Stimulated activated CD4-positive, alpha-beta T cell treated with anti-CD3 and anti-CD28 coated beads, TNF-alpha, amount 100 ng/mL, for 48 hours (primary cell): ENCODE data around the gene ZCCHC14.
A peak's percentile ranks its signal among the peaks of the same experiment; 100 is the strongest.
"Not testable (repeated sequence)": the region's sequence is repeated elsewhere in the genome, so short reads cannot be mapped to it uniquely, and the experiment has no call there.

Source experiments
- DNase-seq, 3 donors: peaks; one replicate each; pipeline ENCODE4 v3.0.0-alpha.2; 2020; ENCODE audit warnings: low read depth in 3 of 3

The ZCCHC14 gene

DNA sequence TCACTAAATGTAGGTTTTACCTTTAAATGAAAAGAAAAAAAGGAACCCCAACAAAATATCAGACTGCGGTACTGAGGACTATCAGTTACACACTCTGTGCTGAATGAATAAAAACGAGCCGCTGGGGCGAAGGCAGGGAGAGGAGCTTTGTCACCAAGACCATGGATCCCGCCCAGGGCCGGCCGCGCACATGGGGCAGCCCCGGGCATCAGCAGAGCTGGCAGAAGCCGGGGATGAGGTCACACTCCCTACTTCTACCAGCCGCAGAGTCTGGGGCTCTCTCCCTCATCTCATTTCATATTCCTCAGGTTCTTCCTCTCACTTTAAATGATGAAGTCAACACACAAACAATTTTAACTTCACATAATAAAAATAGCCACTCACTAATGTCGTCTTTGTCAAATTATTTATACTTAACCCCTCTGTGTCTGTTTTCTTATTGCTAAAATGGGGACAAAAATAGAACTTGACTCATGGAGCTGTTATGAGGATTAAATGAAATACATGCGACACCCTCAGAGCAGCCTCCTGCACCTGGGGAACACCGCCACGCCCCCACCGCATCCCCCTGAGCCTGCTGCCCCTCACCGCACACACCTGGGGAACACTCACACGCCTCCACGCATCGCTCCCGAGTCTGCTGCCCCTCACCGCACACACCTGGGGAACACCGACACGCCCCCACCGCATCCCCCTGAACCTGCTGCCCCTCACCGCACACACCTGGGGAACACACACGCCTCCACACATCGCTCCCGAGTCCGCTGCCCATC is 15.4 kb downstream of the ZCCHC14 start:
- not testable (repeated sequence) for DNase-seq

DNA sequence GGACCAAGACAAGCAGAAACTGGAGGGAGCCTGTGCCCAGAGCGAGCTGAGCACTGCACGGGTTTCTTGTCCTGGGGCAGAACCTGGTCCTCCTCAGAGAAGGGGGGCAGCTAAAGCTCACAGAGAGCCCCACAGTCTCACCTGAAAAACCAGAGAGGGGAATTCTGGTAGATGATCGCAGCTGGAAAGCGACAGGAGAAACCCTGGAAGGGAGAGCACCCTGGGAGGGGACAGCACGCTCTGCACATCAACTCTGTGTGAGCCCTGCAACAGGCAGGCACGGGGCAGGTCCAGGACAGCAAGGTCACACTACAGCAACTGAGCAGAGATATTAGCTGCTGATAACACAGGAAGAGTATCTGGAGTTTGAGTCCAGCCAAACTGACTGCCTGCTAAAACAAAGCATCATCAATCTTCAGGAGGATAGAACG is 18.2 kb downstream of the ZCCHC14 start:
- no peak for DNase-seq

DNA sequence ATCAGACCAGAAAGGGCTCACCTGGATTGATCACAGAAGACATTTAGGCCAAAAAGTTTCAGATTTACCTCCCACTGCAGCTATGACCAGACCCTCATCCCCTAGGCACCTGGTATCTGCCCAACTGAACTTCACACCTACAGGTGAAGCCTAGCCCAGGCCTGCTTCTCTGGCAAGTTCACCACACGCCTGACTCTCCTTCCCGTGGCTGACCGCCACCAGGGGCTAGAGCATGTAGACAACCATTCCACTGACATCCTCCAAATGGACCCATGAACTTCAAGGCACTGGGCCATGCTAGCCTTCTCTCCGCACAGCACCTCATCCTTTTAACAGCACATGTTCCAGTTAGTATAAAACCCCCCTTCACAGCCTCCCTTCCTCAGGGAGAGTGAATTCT is 18.8 kb downstream of the ZCCHC14 start:
- DNase-seq = no peak

DNA sequence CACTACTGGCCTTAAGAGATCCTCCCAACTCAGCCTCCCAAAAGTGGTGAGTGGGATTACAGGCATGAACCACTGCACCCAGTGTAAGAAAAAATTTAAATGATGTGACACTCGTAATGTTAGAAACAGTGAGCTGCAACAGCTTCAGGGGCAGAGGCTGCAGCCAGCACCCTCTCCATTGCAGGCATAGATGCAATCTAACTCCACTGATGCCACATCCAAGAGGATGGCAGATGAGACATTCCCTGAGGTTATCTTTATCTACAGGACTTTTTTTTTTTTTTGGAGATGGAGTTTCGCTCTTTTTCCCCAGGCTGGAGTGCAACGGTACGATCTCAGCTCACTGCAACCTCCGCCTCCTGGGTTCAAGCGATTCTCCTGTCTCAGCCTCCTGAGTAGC is 19.9 kb downstream of the ZCCHC14 start:
- no peak for DNase-seq

DNA sequence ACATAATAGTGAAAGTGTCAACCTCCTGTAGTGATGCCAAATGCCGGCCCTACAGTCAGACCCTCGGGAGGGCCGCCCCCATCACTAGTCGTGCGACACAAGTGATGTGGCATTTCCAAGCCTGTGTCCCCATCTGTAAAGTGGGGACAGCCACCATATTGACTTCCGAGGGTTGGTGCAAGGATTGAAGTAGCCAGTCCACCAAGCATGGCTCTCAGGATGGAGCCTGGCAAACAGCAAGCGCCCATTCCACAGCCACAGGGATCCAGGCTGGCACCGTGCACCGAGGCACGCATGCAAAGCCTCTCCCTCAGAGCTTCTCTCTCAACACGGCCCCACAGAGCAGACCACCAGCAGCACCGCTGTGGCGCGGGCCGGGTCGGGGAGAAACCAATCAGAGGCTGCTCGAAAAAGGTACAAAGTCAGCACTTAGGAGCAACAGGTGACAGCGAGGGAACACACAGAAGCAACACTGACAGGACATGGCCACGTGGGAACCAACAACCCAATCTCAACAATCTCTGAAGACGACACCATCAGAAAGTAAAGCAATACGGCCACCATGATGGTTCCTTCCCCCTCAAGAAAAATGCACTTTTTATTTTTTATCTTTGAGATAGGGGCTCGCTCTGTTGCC is 20.6 kb downstream of the ZCCHC14 start:
- DNase-seq = no peak

DNA sequence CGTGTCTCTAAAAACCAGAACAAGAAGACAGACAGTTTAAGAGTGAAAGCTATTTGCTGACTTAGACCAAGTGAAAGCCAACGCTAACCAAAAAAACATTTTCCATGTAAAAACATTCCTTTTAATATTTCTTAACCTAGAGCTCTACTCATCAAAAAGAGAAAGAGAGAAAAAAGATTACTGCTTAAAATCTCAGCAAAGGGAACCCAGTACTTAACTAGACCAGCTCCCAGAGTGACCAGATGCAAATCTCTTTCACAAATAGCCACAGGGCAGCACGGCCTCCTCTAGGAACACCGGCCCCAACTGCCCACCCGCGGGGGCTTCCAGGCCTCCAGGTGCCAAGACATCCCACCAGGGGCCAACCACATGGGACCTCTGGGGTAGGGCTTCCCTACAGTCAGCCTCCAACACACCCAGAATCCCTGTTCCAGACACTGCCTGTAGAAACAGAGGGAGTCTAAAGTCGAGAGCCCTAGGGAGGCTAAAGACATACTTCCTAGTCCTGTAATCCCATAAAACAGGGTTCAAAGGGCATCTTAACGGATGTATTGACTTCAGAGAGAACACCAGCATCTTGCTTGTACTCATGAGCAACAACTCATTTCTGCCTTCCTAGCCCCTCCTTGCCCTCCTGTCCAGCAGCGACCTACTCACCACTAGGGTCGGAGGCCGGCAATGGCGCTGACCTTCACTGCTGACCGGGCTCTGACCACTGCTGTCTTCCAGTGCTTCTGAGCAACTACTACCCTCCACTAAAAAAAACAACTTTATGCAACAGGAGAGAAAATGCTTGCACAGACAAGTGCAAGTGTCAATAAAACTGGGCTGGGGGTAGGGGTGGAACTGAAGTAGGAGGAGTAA is 21.3 kb downstream of the ZCCHC14 start:
- no peak for DNase-seq

DNA sequence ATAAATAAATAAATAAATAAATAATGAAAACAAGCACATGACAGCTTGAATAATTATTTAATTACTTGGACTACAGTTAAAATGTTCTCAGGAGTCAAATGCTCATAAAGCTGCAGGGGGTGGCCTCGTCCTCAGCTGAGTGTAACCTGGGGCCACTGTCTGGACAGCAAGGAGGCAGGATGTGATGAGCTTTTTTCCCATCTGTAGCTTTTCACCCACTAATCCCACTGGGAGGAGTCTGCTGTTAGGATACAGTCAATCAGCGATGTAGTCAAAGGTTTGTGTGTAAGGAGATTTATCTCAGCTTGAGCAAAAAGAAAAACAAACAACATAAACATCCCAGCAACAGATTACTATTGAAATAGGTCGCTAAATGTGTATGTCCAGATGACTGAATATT is 22.5 kb downstream of the ZCCHC14 start:
- DNase-seq = no peak

DNA sequence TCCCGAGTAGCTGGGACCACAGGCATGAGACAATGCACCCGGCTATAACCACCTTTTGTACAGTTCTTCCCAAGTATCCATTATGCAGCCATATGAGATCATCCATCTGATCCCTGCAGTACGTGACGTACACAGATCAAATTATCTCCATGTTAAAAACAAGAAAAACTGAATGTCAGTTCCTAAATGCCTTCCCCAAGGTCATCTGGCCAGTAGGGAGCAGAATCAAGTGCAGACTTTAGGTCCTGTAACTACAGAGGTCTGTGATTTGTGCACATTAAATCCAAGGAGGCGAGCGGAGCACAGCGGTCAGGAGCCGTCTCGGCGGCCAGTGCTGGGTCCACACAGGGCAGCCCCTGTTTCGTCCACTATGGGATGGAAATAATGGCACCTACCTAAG is 23.7 kb downstream of the ZCCHC14 start:
- no peak for DNase-seq

DNA sequence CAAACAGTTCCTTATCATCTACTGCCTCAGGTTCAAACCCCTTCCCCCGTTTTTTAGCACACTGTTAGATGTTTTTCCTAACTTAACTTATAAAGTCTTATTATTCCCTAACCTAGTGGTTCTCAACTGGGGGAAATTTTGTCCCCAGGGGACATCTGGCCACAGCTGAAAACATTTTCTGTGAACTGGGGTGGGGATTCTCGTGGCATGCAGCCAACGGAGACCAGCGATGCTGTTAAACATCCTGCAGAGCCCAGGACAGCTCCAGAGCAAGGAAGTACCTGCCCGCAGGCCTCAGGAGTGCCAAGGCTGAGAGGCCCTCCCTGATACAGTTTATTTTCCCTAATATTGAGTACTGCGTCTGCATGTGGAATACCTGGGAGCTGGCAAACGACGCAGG is 24.3 kb downstream of the ZCCHC14 start:
- DNase-seq = no peak

DNA sequence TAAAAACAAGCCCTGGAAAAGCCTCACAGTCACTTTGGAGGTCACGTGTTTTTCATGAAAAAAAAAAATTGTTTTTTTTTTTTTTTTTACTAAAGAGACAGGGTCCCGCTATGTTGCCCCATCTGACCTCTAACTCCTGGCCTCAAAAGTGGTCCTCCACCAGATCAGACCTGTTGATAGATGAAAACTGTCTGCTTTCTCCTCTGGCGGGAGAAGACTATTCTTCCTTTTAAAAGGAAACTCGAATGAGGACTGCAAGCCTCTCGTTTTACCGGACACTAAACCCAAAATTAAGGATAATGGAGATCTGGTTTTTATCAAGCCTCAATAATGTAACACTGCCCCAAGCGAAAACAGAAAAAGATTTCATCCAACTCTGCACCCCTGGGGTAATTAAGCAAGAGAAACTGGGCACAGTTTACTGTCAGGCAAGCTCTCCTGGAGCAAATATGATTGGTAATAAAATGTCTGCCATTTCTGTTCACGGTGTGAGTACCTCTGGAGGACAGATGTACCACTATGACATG is 25.8 kb downstream of the ZCCHC14 start:
- DNase-seq = no peak

DNA sequence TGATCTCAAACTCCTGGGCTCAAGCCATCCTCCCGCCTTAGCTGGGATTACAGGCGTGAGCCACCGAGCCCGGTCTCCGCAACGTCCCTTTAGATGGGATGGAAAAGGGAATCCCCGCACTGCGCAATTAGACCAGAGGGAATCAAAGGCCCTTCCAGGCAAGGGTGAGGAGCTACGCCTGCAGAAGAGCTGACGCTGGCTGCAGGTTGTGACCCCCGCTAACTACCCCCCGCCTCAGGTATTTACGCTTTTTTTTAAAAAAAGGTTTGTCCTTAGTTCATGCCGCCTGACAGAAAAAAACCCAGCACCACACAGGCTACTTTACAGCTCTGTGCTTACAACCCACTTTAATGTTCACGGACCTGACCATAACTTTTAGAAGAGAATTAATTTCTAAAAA is 26.9 kb downstream of the ZCCHC14 start:
- no peak for DNase-seq

DNA sequence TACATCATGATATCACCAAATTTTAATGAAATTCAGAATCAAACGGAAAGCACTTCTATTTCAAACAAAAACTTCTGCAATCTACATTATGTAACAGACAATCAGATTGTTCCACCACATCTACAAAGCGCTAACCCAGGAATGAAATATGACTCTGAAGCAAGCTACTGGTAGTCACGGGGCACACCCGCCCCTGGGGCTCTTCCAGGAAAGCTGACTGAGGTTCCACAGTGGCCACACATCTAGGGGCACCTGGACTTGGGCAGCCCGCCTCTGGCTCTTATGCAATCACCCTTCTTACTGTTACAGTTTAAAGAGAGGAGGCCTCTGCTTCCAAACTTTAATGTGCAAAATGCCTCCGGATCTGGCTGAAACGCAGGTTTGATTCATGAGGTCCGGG is 27.5 kb downstream of the ZCCHC14 start:
- no peak for DNase-seq

DNA sequence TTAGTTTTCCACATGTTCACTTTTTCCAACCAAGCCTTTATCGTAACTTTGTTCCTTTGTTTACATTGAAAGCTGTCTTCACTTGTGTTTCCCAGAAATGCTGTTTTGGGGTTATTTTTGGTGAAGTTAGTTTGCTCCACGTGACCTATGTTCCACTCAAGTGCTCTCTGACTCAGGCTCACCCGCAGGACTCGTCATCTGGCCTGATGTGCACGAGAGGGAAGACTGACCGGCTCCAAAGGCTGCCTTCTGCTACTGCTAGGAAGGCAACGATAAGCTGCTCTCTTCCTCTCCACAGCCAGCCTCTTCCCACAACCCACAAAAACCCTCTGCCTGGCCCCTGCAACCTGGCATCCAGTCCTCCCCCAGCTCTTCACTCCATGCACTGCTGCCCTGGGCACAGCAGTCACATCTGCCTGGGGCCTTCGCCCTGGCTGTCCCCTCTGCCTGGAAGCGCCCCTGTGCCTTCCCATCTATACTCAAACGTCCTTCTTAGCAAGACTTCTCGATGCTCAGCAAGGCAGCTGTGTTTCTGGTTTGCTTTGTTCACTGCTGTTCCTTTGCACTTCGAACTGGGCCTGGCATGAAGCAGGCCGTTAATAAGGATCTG is 28.0 kb downstream of the ZCCHC14 start:
- DNase-seq = peak in 1 of 3 donors; percentile 40

DNA sequence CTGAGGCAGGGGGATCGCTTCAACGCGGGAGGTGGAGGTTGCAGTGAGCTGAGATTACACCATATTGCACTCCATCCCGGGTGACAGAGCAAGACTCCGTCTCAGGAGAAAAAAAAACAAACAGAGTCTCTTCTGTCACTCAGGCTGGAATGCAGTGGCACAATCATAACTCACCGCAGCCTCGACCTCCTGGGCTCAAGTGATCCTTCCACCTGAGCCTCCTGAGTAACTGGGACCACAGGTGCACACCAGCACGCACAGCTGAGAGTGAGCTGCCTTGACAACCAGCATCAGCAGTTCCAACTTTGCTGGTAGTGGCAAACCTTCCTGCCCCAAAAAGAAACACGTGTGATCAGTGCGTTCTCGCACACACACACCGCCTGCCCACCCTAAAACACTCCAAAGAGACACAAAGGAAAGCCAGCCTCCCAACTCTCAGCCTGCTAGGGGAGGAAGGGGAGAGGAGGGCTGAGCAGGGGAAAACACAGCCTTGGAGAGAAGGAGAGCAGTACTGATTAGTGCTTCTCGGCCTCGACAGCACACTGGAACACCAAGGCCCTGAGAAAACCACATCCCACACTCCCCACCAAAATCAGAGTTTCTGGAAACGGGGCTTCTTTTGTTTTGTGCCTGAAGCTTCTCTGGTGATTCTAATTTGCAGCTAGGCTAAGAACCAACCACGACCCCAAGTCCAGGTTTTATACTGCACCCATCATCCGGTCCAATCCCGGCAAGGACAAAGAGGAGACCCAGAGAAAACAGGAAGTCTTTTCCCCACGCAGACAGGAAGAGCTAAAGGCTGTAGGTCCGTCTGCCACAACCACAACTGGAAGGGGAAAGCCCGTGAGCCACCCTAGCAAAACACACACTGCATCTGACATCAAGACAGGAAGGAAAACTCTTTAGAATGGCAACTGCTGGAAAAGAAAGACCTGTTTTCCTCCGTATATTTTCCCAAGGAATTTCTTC is 28.8 kb downstream of the ZCCHC14 start:
- DNase-seq = no peak

DNA sequence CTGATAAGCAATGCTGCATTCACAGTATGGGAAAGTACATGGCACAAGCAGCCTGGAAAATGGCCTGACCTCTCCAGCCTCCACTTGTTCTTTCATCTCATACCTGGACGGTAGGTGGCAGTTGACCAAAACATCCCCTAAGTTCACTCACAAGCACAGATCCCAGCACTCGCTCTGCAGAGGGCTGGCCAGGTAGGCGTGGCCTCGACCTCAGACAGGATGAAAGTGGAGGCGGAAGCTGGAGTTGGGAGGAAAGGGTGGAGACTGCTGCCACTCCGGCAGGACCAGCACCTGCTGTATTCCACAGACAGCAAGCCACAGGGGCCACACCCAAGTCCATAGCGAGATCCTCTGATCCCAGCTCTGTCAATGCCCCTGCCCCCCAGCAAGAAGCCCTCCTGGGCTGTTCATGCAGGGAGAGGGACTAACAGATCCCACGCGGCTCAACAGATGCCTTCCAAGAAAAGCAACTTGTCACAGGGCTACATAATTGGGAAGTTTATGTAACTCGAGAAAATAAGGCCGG is 31.3 kb downstream of the ZCCHC14 start:
- DNase-seq = no peak

DNA sequence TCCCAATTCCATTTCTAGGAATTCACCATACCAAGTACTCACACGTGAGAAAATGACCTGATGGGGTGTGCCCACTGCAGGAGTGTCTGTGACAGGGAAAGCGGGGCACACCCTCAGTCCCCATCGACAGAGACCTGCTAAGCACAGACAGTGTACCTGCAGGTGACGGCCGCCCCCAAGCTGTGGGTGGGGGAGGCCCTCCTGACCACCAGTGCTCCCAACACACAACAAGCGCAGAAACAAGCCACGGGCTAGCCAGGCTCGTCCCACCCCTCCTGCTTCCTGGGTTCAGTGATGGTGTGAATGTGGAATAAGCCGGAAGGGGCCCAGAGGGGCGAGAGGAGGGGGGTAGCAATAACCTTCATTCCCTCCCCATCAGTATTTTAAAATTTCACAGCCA is 31.9 kb downstream of the ZCCHC14 start:
- no peak for DNase-seq

DNA sequence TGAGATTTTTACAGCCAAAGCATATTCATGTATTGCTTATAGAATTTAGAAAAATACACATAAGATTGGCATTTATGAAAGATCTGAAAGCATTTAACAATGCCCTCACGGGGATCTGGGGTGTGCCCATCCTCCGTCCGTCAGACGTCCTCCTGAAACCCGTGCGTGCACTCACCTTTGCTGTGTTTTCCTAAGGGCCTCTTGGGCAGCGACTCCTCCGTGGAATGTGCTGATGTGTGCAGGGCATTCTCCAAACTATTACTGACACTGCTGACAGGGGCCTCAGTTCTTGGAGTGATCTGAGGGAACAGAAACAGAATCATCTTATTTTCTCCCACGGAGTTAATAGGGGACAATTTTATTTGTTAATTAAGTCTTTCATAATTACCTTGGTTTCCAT is 33.0 kb downstream of the ZCCHC14 start:
- DNase-seq = no peak

DNA sequence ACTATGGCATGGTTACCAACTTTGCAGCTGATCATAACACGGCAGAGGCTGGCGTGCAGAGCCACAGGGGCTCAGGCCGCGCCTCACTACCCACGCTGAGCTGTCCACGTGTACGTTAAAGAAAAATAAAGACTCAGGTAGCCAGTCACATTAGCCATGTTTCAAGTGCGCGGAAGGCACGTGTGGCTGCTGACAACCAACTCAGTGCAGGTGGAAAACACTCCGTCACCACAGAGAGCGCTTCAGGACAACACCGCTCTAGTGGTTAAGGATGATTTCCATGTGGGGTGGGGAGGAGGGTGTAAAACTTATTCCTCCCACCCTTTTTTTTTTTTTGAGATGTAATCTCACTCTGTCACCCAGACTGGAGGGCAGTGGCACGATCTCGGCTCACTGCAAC is 33.8 kb downstream of the ZCCHC14 start:
- DNase-seq = no peak

DNA sequence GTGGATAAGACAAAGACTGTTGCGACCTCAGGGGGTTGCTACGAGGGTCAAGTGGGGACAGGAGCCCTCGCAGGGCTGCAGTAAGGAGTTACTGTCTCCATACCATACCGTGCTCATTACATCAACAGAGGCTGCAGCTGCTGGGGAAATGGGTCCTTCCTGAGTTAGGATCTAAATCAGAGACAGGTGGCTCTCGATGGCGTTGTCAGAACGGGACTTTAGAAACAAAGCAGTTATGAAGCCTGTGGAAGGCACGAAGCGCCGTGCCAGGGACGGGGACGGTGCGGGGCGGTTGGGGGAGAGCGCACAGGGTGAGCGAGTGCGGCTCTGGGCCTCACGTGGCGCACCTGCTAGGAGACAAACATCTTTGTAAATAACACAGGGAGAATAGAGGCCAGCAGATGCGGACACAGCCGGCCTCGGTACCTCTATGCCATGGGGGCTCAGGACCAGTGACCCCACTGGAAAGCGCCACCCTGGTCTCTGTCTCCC is 34.4 kb downstream of the ZCCHC14 start:
- DNase-seq = no peak

DNA sequence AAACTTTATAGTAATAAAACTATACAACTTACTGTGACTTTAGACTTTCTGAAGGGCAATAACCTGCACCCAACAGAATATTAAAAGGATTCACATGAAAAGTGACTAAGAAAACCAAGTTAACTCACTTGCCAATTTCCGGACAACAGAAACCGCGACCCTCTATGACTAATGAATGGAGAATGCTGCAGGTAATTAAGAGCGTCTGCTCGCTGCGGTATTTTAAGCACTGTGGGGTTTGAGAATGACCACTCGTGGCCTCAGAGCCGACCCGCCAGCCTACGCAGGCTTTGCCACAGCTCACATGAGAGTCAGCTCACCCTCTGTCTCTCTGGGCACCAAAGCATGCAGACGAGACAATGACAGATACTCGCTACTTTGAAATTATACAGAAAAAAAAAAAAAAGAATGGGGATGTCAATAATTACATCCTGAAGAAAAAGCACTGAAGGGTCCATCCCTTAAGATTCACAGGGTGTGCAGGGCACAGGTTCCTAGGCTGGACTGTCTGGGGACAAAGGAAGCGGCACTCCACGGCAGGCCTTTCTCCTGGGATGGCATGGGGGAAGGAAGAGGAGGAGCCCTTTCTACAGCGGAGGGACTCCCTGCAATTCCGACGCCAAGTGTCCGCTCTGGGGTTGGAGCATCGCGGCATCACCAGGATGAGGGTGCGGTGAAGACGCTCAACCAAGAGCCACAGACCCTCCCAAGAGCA is 35.0 kb downstream of the ZCCHC14 start:
- DNase-seq = peak in 1 of 3 donors; percentile 31
